ENCODE data around the gene WDPCP.

DNA sequence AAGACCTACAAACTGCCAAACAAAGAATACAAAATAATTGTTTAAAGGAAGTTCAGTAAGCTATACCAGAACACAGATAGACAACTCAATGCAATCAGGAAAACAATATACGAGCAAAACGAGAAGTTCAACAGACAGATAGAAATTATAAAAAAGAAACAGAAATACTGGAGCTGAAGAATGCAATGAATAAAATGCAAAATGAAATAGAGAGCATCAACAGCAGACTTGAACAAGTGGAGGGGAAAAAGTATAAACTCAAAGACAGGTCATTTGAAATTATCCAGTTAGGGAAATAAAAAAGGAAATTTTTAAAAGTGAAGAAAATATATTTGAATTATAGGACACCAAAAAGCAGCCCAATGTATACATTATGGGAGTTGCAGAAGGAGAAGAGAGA, 44.1 kb upstream of the WDPCP start:
- TF ChIP-seq, protein P1, sequence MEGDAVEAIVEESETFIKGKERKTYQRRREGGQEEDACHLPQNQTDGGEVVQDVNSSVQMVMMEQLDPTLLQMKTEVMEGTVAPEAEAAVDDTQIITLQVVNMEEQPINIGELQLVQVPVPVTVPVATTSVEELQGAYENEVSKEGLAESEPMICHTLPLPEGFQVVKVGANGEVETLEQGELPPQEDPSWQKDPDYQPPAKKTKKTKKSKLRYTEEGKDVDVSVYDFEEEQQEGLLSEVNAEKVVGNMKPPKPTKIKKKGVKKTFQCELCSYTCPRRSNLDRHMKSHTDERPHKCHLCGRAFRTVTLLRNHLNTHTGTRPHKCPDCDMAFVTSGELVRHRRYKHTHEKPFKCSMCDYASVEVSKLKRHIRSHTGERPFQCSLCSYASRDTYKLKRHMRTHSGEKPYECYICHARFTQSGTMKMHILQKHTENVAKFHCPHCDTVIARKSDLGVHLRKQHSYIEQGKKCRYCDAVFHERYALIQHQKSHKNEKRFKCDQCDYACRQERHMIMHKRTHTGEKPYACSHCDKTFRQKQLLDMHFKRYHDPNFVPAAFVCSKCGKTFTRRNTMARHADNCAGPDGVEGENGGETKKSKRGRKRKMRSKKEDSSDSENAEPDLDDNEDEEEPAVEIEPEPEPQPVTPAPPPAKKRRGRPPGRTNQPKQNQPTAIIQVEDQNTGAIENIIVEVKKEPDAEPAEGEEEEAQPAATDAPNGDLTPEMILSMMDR (IDR thresholded peaks at IDR 0.05) = no peak
- no peak for TF ChIP-seq POLR2A (IDR thresholded peaks at IDR 0.05)
